Mesenchymal stem cell (in vitro differentiated cells and primary cell): ENCODE data around the gene HIKESHI.

Experiments used
- DNase-seq: peaks from one replicate; pipeline ENCODE4 v3.0.0-alpha.2; 2013
- H2AFZ ChIP-seq: one replicate; pipeline ENCODE4 v1.6.1; 2013; ENCODE audit warnings: low read depth, mild to moderate bottlenecking, control low read depth, inconsistent platforms, low read length, moderate library complexity
- H2AK5ac ChIP-seq: 2 replicates; pipeline ENCODE4 v1.6.1; 2013; ENCODE audit warnings: low read length, moderate library complexity, mild to moderate bottlenecking, inconsistent platforms; ENCODE audit not compliant: severe bottlenecking
- H2BK120ac ChIP-seq: one replicate; pipeline ENCODE4 v1.6.1; 2013; ENCODE audit warnings: low read depth, mild to moderate bottlenecking, inconsistent platforms, low read length, moderate library complexity
- H2BK12ac ChIP-seq, 2 experiments: one replicate each; pipeline ENCODE4 v1.6.1; 2013; ENCODE audit warnings: inconsistent platforms in 2 of 2, low read length in 2 of 2, mild to moderate bottlenecking in 2 of 2, moderate library complexity in 2 of 2, control low read depth in 1 of 2
- H2BK15ac ChIP-seq: one replicate; pipeline ENCODE4 v1.6.1; 2013; ENCODE audit warnings: mild to moderate bottlenecking, low read depth, inconsistent platforms; ENCODE audit not compliant: poor library complexity, severe bottlenecking
- H2BK5ac ChIP-seq: 2 replicates; pipeline ENCODE4 v1.6.1; 2013; ENCODE audit warnings: low read depth, mild to moderate bottlenecking, low read length, control low read depth, inconsistent platforms; ENCODE audit not compliant: poor library complexity, severe bottlenecking
- H3K14ac ChIP-seq, 2 experiments: one replicate each; pipeline ENCODE4 v1.6.1; 2013; ENCODE audit warnings: inconsistent platforms in 2 of 2, low read length in 2 of 2, control low read depth in 1 of 2, mild to moderate bottlenecking in 1 of 2, moderate library complexity in 1 of 2
- H3K18ac ChIP-seq, 2 experiments: one replicate each; pipeline ENCODE4 v1.6.1; 2013; ENCODE audit warnings: inconsistent platforms in 2 of 2, low read length in 2 of 2, control low read depth in 1 of 2, low read depth in 1 of 2, mild to moderate bottlenecking in 1 of 2
- H3K23ac ChIP-seq, 2 experiments: one replicate each; pipeline ENCODE4 v1.6.1; 2013; ENCODE audit warnings: inconsistent platforms in 2 of 2, low read length in 2 of 2, mild to moderate bottlenecking in 2 of 2, moderate library complexity in 2 of 2, control low read depth in 1 of 2
- H3K27ac ChIP-seq: 2 replicates; pipeline ENCODE4 v1.5.1; 2013; ENCODE audit warnings: mild to moderate bottlenecking, moderate library complexity, low read length, control low read depth, inconsistent platforms; ENCODE audit not compliant: poor library complexity, severe bottlenecking
- H3K27me3 ChIP-seq, 2 experiments: 2 replicates each; pipeline versions ENCODE4 v1.6.1 to v1.7.0; 2013; ENCODE audit warnings: low read length in 2 of 2, mild to moderate bottlenecking in 2 of 2, moderate library complexity in 2 of 2, control low read depth in 1 of 2, inconsistent platforms in 1 of 2; ENCODE audit not compliant: control insufficient read depth in 1 of 2, insufficient read depth in 1 of 2
- H3K36me3 ChIP-seq, 2 experiments: 2 replicates each; pipeline versions ENCODE4 v1.6.1 to v1.7.0; 2013; ENCODE audit warnings: low read length in 2 of 2, control low read depth in 1 of 2, inconsistent platforms in 1 of 2, low read depth in 1 of 2, mild to moderate bottlenecking in 1 of 2; ENCODE audit not compliant: insufficient read depth in 2 of 2, control insufficient read depth in 1 of 2
- H3K4ac ChIP-seq, 2 experiments: one replicate each; pipeline ENCODE4 v1.6.1; 2013; ENCODE audit warnings: inconsistent platforms in 2 of 2, low read length in 2 of 2, mild to moderate bottlenecking in 2 of 2, moderate library complexity in 2 of 2, control low read depth in 1 of 2, low read depth in 1 of 2
- H3K4me1 ChIP-seq: 2 replicates; pipeline ENCODE4 v1.6.1; 2013; ENCODE audit warnings: low read depth, low read length, control low read depth; ENCODE audit not compliant: control insufficient read depth, insufficient read depth
- H3K4me2 ChIP-seq: 2 replicates; pipeline ENCODE4 v1.6.1; 2013; ENCODE audit warnings: low read length, mild to moderate bottlenecking, inconsistent platforms; ENCODE audit not compliant: poor library complexity, severe bottlenecking
- H3K4me3 ChIP-seq, 2 experiments: 2 replicates each; pipeline versions ENCODE4 v1.5.1 to v1.7.0; 2013; ENCODE audit warnings: low read length in 2 of 2, mild to moderate bottlenecking in 2 of 2, control low read depth in 1 of 2, low read depth in 1 of 2; ENCODE audit not compliant: insufficient read depth in 1 of 2
- H3K79me1 ChIP-seq: replicated peaks from 2 replicates; pipeline ENCODE4 v1.6.1; 2013; ENCODE audit warnings: mild to moderate bottlenecking, control low read depth, low read length, inconsistent platforms; ENCODE audit not compliant: poor library complexity, severe bottlenecking
- H3K9ac ChIP-seq: 2 replicates; pipeline ENCODE4 v1.7.0; 2013; ENCODE audit warnings: mild to moderate bottlenecking, low read length, moderate library complexity
- H3K9me3 ChIP-seq: 2 replicates; pipeline ENCODE4 v1.7.0; 2013; ENCODE audit warnings: mild to moderate bottlenecking, low read length; ENCODE audit not compliant: control insufficient read depth
- H4K8ac ChIP-seq: one replicate; pipeline ENCODE4 v1.6.1; 2013; ENCODE audit warnings: inconsistent platforms, mild to moderate bottlenecking, low read length, moderate library complexity
- H4K91ac ChIP-seq: one replicate; pipeline ENCODE4 v1.6.1; 2013; ENCODE audit warnings: mild to moderate bottlenecking, low read length, inconsistent platforms
- WGBS: methylation state at CpG from one replicate; pipeline ENCODE4 v1.1.7; 2013; ENCODE audit warnings: mixed read lengths; 5-methylcytosine and 5-hydroxymethylcytosine counted together

The HIKESHI gene

GRCh38 chr11:86386746-86387145, 84.7 kb downstream of the HIKESHI start:
- Histone ChIP-seq H2BK120ac (no peak overlapping the region), H3K27ac (no peak overlapping the region), H2AFZ (no peak overlapping the region), H4K91ac (no peak overlapping the region), H3K23ac (no peak overlapping the region), H3K79me1 (no peaks in the 10 kb centered on the region), H2BK5ac (no peak overlapping the region), H3K27me3 (no peaks in the 10 kb centered on the region), H3K9me3 (no peaks in the 10 kb centered on the region), H3K4me3 (peak overlapping the region in 1 of 2 experiments; percentile 41), H2BK15ac (no peak overlapping the region), H3K4ac (no peak overlapping the region), H3K4me2 (no peak overlapping the region), H2AK5ac (no peak overlapping the region), H3K14ac (no peak overlapping the region), H3K18ac (no peak overlapping the region), H4K8ac (no peak overlapping the region), H2BK12ac (no peak overlapping the region), H3K4me1 (no peaks in the 10 kb centered on the region), H3K36me3 (no peaks in the 10 kb centered on the region), H3K9ac (peak overlapping the region; percentile 54)
- DNase-seq: no peak
- WGBS: 100% methylated on average over 2 of the region's 2 CpGs

DNA sequence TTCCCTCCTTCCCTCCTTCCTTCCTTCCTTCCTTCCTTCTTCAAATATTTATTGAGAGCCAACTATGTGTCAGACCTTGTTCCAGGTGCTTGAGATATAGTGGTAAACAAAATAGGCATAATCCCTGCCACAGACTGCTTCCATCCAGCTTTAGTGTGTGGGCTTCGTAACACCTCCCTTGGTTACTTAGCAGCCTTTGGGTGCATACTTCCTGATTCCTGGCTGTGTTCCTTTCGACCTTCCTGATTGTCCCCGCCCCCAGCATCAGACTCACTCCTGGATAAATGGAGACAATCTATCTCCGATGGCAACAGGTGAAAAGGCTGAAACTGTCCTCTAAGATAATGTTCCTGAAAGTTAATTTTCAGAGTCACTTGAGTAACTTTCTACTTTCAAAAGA, 86.2 kb downstream of the HIKESHI start:
- H3K9me3 ChIP-seq: no peaks in the 10 kb centered on the region
- H3K9ac ChIP-seq: no peak overlapping the region
- H3K79me1 ChIP-seq: no peaks in the 10 kb centered on the region
- H2BK120ac ChIP-seq: no peak overlapping the region
- H3K4me1 ChIP-seq: no peaks in the 10 kb centered on the region
- no peak overlapping the region for H3K27ac ChIP-seq
- no peak overlapping the region for H2BK5ac ChIP-seq
- no peak overlapping the region for H4K8ac ChIP-seq
- no peak overlapping the region for H3K14ac ChIP-seq
- no peak overlapping the region for H2BK12ac ChIP-seq
- no peak overlapping the region for H3K4me2 ChIP-seq
- no peaks in the 10 kb centered on the region for H3K27me3 ChIP-seq
- H2BK15ac ChIP-seq: no peak overlapping the region
- H2AFZ ChIP-seq: no peak overlapping the region
- no peak overlapping the region for H4K91ac ChIP-seq
- no peak overlapping the region for H2AK5ac ChIP-seq
- no peak overlapping the region for H3K4ac ChIP-seq
- no peak overlapping the region for H3K18ac ChIP-seq
- no peak overlapping the region for H3K4me3 ChIP-seq
- no peaks in the 10 kb centered on the region for H3K36me3 ChIP-seq
- WGBS: 83% methylated on average over 2 of the region's 4 CpGs
- H3K23ac ChIP-seq: no peak overlapping the region
- DNase-seq: no peak

- Histone ChIP-seq H2AK5ac (no peak overlapping the region), H3K9me3 (no peaks in the 10 kb centered on the region), H3K79me1 (no peaks in the 10 kb centered on the region), H3K4ac (no peak overlapping the region), H2AFZ (no peak overlapping the region), H3K27me3 (no peaks in the 10 kb centered on the region), H4K8ac (no peak overlapping the region), H2BK120ac (no peak overlapping the region), H4K91ac (no peak overlapping the region), H3K27ac (no peak overlapping the region), H3K14ac (no peak overlapping the region), H2BK5ac (no peak overlapping the region), H3K4me1 (peaks cover 3% of the 10 kb centered on the region), H3K9ac (no peak overlapping the region), H3K4me2 (no peak overlapping the region), H2BK15ac (no peak overlapping the region), H3K18ac (no peak overlapping the region), H3K23ac (no peak overlapping the region), H2BK12ac (no peak overlapping the region), H3K36me3 (no peaks in the 10 kb centered on the region), H3K4me3 (no peak overlapping the region)
- no peak for DNase-seq
- 64% methylated on average over 3 of the region's 3 CpGs for WGBS
These were observed 88.4 kb downstream of the HIKESHI start for GRCh38 chr11:86390487-86390886.

GRCh38 chr11:86395061-86395551, 93.1 kb downstream of the HIKESHI start:
- H2BK12ac ChIP-seq: peak overlapping the region in 1 of 2 experiments; percentile 45
- H3K14ac ChIP-seq: no peak overlapping the region
- peaks cover 5% of the 10 kb centered on the region for H3K4me1 ChIP-seq
- H3K36me3 ChIP-seq: no peaks in the 10 kb centered on the region
- DNase-seq: peak; percentile 65
- peak overlapping the region; percentile 26 for H3K9ac ChIP-seq
- H3K18ac ChIP-seq: peak overlapping the region in 1 of 2 experiments; percentile 69
- peak overlapping the region; percentile 68 for H3K27ac ChIP-seq
- H2BK120ac ChIP-seq: no peak overlapping the region
- H3K4me2 ChIP-seq: peak overlapping the region; percentile 35
- no peaks in the 10 kb centered on the region for H3K79me1 ChIP-seq
- no peaks in the 10 kb centered on the region for H3K27me3 ChIP-seq
- H4K91ac ChIP-seq: peak overlapping the region; percentile 34
- H2BK15ac ChIP-seq: peak overlapping the region; percentile 92
- H2BK5ac ChIP-seq: no peak overlapping the region
- no peaks in the 10 kb centered on the region for H3K9me3 ChIP-seq
- no peak overlapping the region for H3K23ac ChIP-seq
- H2AK5ac ChIP-seq: no peak overlapping the region
- H4K8ac ChIP-seq: peak overlapping the region; percentile 74
- H3K4me3 ChIP-seq: no peak overlapping the region
- H2AFZ ChIP-seq: peak overlapping the region; percentile 18
- peak overlapping the region in 1 of 2 experiments; percentile 5 for H3K4ac ChIP-seq
- 20% methylated on average over 5 of the region's 6 CpGs for WGBS
